NCI-H2029 (cell line): ENCODE results near the gene CES4A.

ENCODE experiments used
- DNase-seq: peaks from one replicate; lab custom pipeline; 2025; lab: John Stamatoyannopoulos, UW

The CES4A gene

GRCh38 chr16:67053767-67054334, 65.5 kb downstream of the CES4A start:
- no peak for DNase-seq

GRCh38 chr16:67054901-67055300, 66.5 kb downstream of the CES4A start:
- DNase-seq: no peak

- no peak for DNase-seq
Measured at GRCh38 chr16:67055712-67056487, 67.5 kb downstream of the CES4A start.
